Stimulated activated CD4-positive, alpha-beta T cell treated with anti-CD3 and anti-CD28 coated beads, TNF-alpha, amount 100 ng/mL, for 48 hours (primary cell): Measurements from ENCODE around the gene TMEM132C.

ENCODE experiments used
- DNase-seq, 3 donors: peaks; one replicate each; pipeline ENCODE4 v3.0.0-alpha.2; 2020; ENCODE audit warnings: low read depth in 3 of 3

TMEM132C gene

DNA sequence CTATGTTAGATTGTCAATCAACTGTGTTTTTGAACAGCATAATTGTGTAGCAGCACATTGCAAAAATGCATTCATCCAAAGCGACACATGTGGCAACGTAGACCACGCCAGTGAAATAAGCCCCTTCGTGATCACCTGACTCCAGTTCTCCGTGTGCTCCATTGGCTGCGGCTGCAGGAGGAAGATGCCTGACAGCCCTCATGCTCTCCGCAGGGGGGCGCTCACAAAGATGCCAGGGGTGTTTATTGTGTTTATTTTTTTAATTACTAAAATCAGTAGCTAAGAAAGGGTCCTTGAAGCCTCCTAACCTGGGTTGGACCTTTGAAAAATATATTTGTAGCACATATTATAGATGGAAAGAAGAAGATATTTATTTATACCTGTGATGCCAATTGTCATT, 440.5 kb downstream of the TMEM132C start:
- no peak for DNase-seq

DNA sequence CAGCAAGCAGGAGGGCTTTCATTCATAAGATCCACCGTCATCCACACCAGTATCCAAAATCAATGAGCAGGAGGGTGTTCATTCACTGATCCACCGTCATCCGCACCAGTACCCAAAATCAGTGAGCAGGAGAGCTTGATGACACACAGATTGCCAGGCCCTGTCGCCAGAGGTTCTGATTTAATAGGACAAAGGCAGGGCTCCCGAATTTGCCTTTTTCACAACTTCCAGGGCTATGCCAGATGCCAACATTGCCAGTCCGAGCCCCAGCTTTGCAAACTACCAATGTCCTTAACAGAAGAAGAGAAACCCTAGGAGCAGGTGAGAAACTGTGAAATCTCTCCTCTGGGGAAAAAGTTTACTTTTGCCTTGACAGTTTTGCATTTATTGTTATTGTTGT, 441.8 kb downstream of the TMEM132C start:
- DNase-seq, result no peak

DNA sequence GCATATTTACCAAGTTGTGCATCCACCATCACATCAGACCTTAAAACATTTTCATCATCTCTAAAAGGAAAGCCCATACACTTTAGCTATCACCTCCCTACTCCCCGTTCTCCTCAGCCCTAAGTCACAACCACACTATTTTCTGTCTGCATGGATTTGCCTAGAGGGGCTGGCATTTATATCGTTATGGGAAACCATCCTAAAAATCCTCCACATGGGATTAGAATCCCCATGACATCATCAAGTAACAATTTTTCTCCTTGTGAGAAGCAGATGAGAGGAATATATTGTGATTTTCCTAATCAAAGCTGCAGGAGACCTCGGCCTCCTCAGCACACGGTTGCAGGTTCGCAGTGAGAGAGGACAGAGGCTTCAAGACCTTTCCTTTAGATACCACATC, 442.7 kb downstream of the TMEM132C start:
- no peak for DNase-seq

DNA sequence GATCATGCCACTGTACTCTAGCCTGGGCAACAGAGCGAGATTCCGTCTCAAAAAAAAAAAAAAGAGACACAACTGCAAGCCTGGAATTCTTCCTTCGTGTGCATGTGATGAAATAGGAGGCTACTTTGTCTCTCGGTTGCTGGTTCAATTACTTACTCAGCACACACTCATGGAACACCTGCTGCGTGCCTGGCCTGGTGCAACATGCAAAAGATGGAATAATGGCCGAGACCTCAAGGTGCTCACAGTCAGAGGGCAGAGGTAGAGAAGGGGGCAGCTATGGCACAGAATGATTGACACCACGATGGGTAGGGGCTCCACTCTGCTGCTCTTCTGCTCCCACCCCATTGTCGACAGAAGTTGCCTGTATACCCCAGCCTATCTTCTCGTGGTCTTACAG, 444.5 kb downstream of the TMEM132C start:
- DNase-seq, result no peak

DNA sequence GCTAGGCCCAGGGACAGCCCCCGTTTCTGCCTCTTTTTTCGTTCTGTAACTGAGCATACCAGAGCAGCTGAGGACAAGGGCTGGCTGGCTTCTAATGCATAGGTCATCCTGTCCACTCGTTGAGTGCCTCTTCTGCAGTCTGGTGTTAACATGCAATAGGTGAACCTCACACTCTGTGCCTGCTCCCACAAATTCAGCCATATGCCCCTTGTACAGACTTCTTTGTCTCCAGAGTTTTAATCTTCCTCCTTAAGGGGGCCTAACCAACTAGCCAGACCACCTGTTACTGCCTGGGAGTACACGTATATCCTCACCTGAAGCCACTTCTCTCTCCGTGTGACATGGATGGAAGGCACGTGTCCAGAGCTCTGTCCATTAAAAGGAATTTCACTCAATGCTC, 445.7 kb downstream of the TMEM132C start:
- no peak for DNase-seq

DNA sequence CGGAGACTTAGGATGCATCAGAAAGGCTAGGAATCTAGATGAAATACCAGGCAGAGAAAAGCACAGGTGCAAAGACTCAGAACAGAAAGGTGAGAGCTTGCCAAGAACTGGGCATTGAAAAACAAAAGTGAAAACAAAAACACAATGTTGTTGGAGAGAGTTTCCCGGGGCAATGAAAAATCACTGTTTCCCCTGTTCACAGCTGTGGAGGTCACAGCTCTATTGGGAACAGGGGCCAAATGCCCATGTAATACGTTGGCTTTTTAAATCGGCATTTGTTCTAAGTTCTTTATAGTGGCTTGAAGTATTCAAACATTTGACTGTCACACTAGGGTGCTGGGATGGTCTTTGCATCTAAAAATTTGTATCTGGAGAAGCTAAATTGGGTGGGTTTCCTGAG, 448.5 kb downstream of the TMEM132C start:
- DNase-seq, result no peak

DNA sequence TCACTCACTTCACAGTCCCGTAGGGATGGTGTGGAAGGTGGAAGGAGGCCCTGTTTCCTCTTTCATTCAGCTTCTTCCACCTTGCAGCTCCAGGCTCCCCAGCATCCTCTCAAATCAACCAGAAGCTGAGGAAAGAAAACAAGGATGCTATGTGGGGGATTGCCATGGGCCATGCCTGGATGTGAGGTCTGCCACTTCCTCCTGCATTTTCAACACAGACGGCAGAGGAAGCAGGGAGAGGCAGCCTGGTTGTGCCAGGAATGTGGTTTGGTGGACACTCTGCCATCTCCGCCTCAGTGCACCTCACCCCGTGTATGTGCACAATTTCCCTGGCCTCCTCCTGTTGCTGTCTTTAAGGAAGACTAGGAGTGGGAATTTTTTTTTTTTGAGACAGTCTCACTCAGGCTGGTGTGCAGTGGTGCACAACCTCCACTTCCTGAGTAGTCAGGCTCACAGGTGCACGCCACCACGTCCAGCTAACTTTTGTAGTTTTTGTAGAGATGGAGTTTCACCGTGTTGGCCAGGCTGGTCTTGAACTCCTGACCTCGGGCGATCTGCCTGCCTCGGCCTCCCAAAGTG, 457.6 kb downstream of the TMEM132C start:
- DNase-seq, result no peak

- DNase-seq, result no peak
Observed at GRCh38 chr12:128726886-128727285, 459.9 kb downstream of the TMEM132C start.

DNA sequence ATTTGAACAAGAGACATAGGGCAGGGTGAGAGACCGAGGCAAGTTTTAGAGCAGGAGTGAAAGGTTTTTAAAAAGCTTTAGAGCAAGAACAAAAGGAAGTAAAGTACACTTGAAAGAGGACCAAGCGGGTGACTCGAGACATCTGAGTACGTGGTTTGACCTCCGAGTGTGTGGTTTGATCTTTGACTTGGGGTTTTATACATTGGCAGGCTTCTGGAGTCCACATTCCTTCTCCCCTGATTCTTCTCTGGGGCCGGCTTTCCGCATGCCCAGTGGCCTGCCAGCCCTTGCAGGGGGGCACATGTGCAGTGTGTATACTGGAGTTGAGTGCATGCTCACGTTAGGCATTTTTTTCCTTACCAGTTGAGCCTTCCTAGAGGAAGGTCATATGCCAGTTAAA, 460.5 kb downstream of the TMEM132C start:
- no peak for DNase-seq

- DNase-seq, result no peak
Observed at GRCh38 chr12:128727999-128728398, 461.0 kb downstream of the TMEM132C start.

DNA sequence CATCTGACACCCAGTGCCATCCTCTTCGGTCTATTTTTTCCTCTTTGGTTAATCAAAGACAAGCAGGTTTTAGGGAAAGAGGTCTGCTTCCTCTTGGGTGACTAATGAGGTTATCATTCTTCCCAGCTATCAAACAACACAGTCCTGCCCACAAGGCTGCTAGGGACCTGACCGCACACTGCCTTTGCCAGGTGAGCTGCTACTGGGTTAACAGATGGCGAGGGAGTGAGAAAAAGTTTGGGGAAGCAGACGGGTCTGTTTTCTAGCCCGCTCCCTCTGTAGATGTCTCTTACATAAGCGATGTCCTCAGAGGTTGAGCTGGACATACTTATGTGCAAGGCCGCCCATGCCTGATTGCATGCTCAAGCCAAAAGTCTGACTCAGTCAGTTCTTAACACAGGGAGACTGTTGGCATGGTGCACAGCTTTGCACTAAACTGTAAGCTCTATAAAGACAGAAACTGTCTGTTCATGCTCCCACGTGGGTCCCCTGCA, 462.7 kb downstream of the TMEM132C start:
- DNase-seq, result no peak

DNA sequence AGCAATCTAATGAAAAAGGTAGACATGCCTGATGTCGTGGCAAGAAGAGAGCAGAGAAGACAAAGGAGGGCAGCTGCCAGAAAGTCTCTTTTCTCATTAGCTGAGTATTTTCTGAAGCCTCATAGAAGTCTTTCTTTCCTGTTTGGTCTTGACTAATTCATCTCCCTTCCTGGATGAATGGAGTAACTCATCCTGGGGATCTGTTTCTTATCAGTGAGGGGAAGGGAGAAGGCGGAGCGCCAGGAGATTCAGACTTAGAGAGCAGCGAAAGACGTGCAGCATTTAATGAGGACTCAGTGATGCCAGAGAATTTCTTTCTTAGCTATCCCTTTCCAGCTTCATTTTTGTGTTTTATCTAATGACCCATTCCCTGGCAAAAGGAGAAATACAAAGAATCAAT, 467.4 kb downstream of the TMEM132C start:
- DNase-seq, result no peak

DNA sequence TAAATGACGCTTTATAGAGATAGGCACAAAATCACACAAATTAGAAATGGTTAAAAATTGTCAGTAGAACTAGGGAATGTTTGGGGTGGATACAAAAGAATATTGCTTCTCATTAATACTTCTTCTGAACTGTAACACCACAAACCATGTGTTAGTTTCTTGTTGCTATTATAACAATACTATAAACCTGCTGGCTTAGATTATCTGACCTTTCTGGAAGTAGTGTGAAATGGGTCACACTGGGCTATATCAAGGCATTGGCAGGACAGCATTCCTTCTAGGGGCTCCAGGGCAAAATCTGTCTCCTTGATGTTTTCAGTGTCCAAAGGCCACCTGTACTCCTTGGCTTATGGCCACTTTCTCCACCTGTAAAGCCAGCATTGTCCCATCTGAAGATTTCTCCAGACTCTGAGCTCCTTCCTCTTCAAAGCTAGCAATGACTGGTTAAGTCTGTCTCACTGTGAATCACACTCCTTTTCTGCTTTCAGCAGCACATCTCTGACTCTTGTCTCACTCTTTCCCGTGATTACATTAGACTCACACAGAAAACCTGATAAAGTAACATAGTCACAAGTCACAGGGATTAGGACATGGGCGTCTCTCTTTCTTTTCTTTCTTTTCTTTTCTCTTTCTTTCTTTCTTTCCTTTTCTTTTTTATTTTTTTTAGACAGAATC, 470.5 kb downstream of the TMEM132C start:
- DNase-seq, result no peak

- no peak for DNase-seq
Observed at GRCh38 chr12:128743916-128744315, 476.9 kb downstream of the TMEM132C start.

- DNase-seq, result no peak
Observed at GRCh38 chr12:128745772-128746689, 479.1 kb downstream of the TMEM132C start.

- no peak for DNase-seq
Observed at GRCh38 chr12:128747441-128747840, 480.5 kb downstream of the TMEM132C start.

DNA sequence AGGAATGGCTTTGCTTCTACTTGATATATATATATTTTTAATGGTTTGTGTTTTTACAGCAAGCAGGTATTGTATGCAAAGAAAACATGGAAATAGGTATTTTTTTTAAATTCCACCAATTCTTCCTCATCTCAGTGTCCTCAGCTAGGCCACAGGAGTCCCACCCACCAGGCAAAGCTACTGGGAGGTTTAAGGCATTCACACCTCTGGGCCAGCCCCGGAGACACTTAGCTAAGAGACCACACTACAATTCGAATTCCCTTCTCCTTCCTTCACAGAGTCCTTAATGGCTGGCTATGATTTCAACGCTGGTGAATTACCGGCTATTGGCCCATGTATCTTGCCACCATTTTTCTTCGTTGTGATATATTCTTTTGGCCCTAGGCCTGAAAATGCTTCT, 485.4 kb downstream of the TMEM132C start:
- DNase-seq, result no peak

DNA sequence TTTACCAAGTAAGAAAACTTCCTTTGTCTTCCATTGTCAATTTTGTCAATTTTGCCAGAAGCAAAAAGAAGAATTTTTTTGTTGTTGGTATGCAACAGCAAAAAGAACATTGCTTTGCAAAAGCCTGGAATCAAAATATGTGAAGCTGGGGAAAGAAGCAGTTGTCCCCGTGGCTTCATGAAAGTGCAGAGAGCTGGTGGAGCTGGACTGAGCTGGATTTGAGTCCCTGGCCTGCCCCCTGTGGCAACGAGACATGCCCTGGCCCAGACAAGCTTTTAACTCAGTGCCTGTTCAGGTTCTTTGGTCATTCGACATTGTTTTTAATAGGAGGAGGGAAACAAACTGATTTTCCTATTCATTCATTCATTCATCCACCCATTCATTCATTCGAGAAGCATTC, 486.5 kb downstream of the TMEM132C start:
- no peak for DNase-seq

GRCh38 chr12:128754275-128754674, 487.3 kb downstream of the TMEM132C start:
- no peak for DNase-seq

GRCh38 chr12:128755566-128755965, 488.6 kb downstream of the TMEM132C start:
- no peak for DNase-seq
